Stimulated activated CD8-positive, alpha-beta memory T cell treated with anti-CD3 and anti-CD28 coated beads, Interleukin-15, amount 100 ng/mL, for 24 hours (primary cell): ENCODE measurements around the gene MRPL11.
A peak's percentile ranks its signal among the peaks of the same experiment; 100 is the strongest.
"Not testable (repeated sequence)": the region's sequence is repeated elsewhere in the genome, so short reads cannot be mapped to it uniquely, and the experiment has no call there.

Source experiments
- DNase-seq: peaks from one replicate; pipeline ENCODE4 v3.0.0-alpha.2; 2020; ENCODE audit warnings: low read depth

MRPL11 gene

DNA sequence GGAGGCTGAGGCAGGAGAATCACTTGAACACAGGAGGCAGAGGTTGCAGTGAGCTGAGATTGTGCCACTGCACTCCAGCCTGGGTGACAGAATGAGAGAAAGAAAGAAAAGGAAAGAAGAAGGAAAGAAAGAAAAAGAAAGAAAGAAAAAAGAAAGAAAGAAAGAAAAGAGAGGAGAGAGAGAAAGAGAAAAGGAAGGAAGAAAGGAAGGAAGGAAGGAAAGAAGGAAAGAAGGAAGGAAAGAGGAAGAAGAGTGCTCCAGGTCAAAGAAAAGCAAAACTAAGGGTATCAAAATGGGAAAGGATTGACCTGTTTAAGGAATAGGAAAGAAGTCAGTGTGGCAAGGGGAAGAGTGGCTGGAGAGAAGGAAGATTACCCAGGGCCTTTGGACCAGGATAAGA is 7.4 kb downstream of the MRPL11 start:
- DNase-seq: not testable (repeated sequence)

- DNase-seq: peak; percentile 57
Measured at GRCh38 chr11:66429983-66430602, 8.6 kb downstream of the MRPL11 start.

DNA sequence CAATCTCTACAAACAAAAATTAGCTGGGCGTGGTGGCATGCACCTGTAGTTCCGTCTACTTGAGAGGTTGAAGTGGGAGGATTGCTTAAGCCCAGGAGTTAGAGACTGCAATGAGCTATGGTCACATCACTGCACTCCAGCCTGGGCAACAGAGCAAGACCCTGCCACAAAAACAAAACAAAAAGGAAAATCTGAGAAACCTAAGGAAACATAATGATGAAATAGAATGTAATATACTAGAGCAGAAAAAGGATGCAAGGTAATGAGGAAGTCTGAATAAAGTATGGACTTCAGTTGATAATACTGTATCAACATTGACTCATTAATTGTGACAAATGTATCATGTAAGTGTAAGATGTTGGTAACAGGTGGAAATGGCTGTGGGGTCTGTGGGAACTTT is 9.7 kb downstream of the MRPL11 start:
- DNase-seq: no peak

GRCh38 chr11:66426314-66426713 is 12.3 kb downstream of the MRPL11 start:
- DNase-seq: no peak

DNA sequence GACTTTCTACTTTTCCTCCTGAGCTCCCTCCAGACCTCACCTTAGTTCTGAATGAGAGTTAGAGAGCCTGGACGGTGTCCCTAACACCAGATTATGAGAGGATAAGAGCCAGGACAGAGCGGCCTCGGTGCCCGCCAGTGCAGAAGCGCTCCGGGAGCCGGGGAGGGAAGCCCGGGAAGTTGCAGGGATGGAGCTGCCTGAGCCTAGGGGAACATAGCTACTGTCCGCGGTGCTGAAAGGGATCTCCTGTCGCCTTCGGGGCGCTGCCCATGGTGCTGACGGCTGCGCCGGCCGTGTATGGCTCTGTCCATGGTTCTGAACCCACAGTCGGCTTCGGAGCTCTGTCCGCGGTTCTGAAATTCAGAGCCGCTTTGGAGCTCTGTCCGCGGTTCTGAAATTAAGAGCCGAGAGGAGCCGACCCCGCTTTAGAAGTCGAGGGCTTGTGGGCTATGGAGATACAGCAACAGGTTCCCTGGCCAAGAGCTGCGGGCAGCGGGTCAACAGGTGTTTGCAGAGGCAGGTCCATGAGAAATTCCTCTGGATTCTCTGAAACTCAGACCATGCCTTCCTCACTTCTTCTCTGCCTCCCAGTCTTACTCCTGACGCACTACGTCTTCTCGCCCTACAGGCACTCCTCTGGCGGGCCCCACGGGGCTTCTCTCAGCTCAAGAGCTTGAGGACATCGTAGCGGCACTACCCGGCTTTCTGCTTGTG is 17.0 kb downstream of the MRPL11 start:
- peak; percentile 88 for DNase-seq

DNA sequence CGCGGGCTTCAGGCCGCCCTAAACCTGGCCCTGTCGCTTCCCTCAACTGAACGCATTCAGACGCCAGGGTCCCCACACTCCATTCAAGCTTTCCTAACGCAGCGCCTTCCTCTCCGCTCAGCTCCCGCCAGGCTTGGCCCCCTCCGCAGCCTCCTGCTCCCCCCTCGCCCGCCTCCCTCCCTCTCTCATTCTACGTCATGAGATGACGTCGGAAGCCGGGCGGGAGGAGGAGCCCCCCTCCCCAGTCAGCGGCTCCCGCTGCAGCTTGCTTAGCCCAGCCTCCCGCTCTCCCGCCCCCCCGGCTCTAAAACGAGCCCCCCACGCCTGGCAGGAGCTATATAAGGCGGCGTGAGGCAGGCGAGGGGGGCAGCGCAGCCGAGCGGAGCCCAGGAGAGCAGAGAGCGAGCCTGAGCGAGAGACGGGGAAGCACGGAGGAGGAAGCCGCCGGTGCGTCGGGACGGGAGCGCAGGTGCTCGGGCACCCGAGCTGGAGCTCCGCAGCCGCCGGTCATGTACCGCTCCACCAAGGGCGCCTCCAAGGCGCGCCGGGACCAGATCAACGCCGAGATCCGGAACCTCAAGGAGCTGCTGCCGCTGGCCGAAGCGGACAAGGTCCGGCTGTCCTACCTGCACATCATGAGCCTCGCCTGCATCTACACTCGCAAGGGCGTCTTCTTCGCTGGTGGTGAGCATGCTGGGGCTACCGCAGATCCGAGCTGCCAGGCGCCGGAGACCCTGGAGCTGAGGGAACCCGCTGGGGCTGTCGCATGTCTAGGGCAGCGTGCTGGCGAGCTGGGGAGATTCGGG is 17.8 kb downstream of the MRPL11 start, which contains the start of gene NPAS4:
TSS of gene NPAS4 (plus strand) at position 365 of the 806 bp plus-strand sequence. CDS start at position 510, 145 bp downstream.
- DNase-seq: no peak

DNA sequence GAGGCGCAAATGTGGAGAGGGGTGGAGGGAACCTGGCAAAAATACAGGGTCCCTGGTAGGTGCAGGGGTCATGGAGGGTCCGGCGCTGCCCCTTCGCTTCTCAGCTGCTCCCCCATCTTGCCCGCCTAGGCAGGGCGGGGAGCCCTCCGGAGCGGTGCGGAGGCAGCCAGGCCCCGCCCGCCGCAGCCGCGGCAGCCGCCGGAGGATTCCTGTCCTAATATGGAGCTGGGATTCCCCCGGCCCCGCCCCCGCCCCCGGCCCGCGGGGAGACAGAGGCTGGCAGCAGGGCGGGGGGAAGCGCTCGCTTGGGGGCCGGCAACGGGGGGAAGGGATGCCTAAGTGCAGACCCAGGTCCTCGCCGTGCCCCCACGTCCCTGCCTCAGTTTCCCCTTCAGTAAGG is 18.8 kb downstream of the MRPL11 start:
- no peak for DNase-seq

DNA sequence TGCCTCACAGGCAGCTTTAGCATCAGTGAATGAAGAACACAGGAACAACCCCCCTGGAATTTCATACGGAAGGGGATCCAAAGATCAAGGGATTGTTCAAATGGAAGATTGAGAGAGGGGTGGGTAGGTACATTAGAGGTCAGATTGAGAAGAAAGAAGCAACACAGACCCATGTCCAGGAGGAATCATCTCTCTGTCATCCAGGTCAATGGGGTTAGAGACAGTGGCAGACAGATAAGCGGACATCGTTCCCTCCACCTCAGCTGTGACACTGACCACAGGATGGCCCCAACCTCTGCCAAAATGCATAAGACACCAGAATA is 19.7 kb downstream of the MRPL11 start:
- DNase-seq: no peak

GRCh38 chr11:66418168-66418985 is 20.3 kb downstream of the MRPL11 start:
- DNase-seq: peak; percentile 36

- DNase-seq: no peak
Measured at GRCh38 chr11:66417000-66417399, 21.6 kb downstream of the MRPL11 start.

DNA sequence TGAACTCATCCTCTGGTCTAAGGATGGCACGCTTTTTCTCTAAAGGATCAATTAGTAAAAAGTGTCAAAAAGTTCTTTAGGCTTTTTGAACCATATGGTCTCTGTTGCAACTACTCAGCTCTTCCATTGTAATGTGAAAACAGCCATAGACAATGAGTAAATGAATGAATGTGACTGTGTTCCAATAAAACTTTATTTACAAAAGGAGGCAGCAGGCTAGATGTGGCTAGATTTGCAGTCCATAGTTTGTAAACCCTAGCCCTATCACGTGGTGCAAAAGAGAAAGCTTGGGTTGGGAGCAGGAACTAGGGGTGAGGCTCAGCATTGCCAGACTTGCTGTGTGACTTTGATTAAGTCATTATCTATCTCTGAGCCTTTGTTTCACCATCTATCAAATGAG is 23.2 kb downstream of the MRPL11 start:
- no peak for DNase-seq

- DNase-seq: no peak
Measured at GRCh38 chr11:66414120-66414934, 24.3 kb downstream of the MRPL11 start.

- no peak for DNase-seq
Measured at GRCh38 chr11:66413167-66413566, 25.5 kb downstream of the MRPL11 start.

DNA sequence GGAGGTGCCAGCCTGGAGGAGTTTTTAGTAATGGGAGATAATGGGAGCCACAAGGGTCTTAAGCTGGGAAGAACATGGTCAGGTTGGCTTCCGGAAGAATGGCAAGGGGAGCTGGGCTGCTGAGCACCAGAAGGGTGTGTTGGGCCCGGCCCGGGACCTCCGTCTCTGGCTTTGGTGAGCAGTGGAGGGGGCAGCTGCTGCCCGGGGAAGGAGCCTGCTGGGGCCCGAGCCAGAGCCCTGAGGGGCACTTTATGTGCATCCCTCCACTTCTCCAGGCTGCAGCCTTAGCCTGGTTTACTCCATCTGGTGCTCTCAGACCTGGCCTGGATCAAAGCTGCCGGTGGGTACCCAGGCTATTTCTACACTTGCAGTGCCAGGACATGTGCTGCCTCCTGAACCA is 26.5 kb downstream of the MRPL11 start:
- DNase-seq: no peak

DNA sequence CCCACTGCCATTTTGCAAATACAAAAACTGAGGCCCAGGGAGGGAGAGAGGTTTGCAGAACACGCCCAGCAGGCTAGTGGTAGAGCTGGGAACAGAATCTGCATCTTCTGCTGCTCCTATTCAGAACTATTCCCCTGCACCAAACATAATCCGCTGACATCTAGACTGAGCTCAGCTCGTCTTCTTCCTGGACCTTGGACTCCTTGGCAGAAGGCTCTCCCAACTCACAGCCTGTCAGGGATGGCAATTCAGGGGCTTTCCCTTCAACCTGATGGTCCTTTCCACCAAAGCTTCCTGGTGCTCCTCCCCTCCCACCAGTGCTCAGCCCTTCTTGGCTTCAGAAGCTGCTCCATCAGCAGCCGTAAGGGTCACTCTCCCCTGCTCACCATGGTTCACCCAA is 27.3 kb downstream of the MRPL11 start:
- DNase-seq: no peak

- no peak for DNase-seq
Measured at GRCh38 chr11:66410191-66410590, 28.5 kb downstream of the MRPL11 start.

DNA sequence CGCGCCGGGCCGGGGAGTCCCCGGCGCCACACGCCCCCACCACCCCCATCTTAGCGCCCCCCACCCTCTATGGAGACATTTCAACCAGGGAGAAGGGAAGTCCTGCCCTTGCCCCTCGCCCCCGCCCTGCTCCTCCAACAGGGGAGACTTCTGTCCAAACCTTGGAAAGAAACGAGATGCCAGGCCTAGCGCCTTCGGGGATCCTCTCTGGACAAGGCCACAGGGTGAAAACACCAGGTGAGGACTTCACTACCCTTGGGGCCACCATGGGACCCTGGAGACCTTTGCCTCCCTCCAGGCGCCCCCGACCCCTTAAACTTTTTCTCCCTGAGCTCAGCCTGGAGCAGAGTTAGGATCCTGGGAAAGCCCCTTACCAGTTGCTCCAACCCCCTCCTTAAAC is 29.4 kb downstream of the MRPL11 start:
- no peak for DNase-seq

DNA sequence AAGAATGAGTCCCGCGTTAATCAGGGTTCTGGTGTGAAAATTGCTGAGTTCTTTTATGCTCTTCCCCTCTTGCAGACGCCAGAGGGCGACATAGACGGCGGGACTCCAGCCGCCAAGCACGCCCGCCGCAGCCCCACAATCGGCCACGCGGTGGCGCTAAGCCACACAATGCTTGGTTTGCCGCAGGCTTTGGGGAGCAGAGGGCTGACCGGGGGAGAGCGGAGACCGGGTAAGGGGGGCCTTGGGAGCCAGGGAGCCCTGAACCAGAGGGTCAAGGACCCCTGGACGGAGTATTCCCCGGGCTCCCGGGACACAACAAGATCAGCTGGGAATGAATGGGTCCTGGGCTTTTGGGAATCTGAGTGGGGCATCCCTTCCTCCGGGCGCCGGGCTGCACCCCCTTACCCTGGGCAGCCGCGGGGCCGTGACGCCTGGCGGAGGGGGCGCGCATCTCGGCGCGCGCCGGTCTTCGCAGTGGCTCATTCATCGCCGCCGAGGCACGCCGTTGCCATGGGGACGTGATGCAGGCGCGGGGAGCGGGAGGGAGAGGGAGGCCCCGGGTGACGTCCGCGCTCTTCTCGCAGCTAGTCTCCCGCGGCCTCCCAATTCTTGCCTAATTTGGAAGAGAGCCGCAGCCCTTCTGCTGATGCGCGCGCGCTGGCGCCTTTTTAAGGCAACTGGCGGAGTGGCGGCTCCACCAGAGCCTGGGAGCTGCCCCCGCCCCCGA is 30.0 kb downstream of the MRPL11 start:
- DNase-seq: peak; percentile 98

DNA sequence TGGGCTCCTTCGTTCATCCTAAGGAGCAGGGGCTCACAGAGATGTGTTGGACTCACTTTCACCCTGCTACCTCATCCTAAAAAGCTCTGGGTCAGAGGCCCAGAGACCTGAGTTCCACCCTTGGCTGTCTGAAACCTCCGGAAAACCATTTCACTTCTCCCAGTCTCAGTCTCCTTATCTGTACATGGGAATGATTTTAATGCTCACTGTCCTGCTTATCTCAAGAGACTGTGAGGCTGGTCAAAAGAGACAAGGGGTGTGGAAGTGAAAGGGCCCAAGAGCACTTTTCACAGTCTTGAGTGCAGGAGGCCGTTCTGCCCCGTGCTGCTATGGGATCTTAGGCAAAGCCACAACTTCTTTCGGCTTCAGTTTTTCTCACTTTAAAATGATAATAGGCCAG is 31.0 kb downstream of the MRPL11 start:
- no peak for DNase-seq

DNA sequence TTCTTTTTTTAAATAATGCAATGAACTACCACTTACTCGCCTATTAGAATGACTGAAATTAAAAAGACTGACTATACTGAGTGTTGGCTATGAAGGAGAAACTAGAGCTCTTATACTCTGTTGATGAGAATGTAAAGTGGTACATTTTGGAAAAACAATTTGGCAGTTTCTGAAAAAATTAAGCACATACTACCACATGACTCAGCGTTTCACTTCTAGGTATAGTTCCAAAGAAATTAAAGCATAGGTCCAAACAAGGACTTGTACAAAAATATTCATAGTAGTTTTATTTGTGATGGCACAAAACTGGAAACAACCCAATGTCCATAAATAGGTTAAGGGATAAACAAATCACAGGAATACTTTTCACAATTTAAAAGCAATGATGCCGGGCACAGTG is 44.7 kb downstream of the MRPL11 start:
- no peak for DNase-seq

- DNase-seq: no peak
Measured at GRCh38 chr11:66391322-66391721, 47.3 kb downstream of the MRPL11 start.
